Upper lobe of right lung (tissue), 1 donor: ENCODE results near the gene TMEM129. TPM values are rescaled to one million over a fixed set of nuclear protein-coding genes. Genes with fewer than 3 reads are reported as not detected.
A peak's percentile ranks its signal among the peaks of the same experiment; 100 is the strongest.

Source experiments
- ATAC-seq: fragments of 200-7000 bp; cut with Tn5 transposase; one replicate; pipeline ENCODE4 v1.9.1; 2020; ENCODE audit warnings: mild to moderate bottlenecking, moderate library complexity
- DNase-seq: peaks from one replicate; pipeline ENCODE4 v3.0.0-alpha.2; 2020
- H3K27ac ChIP-seq: fragments of 200-600 bp; one replicate; pipeline ENCODE4 v1.8.0; 2022
- H3K27me3 ChIP-seq: fragments of 200-600 bp; one replicate; pipeline ENCODE4 v1.8.0; 2022; ENCODE audit warnings: mild to moderate bottlenecking
- H3K36me3 ChIP-seq: fragments of 200-600 bp; one replicate; pipeline ENCODE4 v1.8.0; 2022
- H3K4me1 ChIP-seq: fragments of 200-600 bp; one replicate; pipeline ENCODE4 v1.8.0; 2022
- H3K4me3 ChIP-seq: fragments of 200-600 bp; one replicate; pipeline ENCODE4 v1.8.0; 2022; ENCODE audit warnings: mild to moderate bottlenecking
- H3K9me3 ChIP-seq: fragments of 200-600 bp; one replicate; pipeline ENCODE4 v1.8.0; 2022
- intact Hi-C: fragments of 100-400 bp; cut with DNase I; formaldehyde crosslinking; loops from one replicate; pipeline ENCODE4 v1.11.0; 2022
- total RNA-seq: library from RNA; stranded (reverse); fragmentation: NEBNext Ultra II Directional; extraction: Animal tissue kit (Norgen Biotek cat#: 25700); gene quantifications from one replicate; pipeline ENCODE4 v1.2.1, GENCODE V29; 2021
- TF ChIP-seq, protein P1 (sequence below): fragments of 200-600 bp; IDR thresholded peaks from one replicate; pipeline ENCODE4 v1.8.0; 2022; ENCODE audit warnings: antibody characterized with exemption
- donor health status: DM: no; HTN: yes; CAD: no; lungs with severe emphysema.

Gene TMEM129
- total RNA-seq, 1 donor from 2014 or later: 33.2 TPM

DNA sequence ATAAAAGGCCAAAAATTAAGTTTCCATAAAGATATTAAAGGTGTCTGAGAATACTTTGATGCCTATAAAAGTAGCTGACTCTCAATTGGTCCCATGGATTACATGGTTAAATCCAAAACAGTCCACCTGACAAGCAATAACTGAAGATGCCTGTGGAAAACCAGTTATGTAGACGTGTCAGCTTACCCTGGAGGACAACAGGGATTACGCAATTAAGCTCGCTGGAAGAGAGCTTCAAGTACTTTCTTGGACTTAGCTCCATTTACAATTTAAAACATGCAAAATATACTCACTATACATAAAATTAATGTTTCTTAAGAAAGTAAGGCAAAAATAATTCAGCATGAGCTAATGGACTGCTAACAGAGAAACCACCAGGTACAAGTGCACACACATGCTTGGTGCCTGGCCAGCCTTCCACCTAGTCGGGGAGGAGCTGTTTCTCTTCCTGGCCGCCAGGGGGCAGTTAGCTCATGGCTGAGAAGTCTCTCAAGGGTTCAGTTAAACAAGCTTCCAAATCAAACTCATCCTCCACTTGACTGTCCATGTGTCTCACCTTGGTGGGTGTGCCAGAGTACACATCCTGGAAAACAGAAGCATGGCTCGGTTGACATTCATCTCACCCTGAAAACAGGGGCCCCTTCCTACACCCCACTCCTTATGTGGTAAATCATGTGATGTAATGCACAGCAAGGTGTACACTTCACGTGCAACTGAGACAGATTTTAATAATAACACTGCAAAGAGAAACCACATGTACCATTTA lies 27.8 kb downstream of the TMEM129 start:
- TF ChIP-seq, protein P1, sequence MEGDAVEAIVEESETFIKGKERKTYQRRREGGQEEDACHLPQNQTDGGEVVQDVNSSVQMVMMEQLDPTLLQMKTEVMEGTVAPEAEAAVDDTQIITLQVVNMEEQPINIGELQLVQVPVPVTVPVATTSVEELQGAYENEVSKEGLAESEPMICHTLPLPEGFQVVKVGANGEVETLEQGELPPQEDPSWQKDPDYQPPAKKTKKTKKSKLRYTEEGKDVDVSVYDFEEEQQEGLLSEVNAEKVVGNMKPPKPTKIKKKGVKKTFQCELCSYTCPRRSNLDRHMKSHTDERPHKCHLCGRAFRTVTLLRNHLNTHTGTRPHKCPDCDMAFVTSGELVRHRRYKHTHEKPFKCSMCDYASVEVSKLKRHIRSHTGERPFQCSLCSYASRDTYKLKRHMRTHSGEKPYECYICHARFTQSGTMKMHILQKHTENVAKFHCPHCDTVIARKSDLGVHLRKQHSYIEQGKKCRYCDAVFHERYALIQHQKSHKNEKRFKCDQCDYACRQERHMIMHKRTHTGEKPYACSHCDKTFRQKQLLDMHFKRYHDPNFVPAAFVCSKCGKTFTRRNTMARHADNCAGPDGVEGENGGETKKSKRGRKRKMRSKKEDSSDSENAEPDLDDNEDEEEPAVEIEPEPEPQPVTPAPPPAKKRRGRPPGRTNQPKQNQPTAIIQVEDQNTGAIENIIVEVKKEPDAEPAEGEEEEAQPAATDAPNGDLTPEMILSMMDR: peak; percentile 96
- DNase-seq: peak; percentile 87
- intact Hi-C loops: loop anchor here (5.0 kb wide), 1 partner anchor 34 kb away; no protein-coding TSS in a partner anchor

DNA sequence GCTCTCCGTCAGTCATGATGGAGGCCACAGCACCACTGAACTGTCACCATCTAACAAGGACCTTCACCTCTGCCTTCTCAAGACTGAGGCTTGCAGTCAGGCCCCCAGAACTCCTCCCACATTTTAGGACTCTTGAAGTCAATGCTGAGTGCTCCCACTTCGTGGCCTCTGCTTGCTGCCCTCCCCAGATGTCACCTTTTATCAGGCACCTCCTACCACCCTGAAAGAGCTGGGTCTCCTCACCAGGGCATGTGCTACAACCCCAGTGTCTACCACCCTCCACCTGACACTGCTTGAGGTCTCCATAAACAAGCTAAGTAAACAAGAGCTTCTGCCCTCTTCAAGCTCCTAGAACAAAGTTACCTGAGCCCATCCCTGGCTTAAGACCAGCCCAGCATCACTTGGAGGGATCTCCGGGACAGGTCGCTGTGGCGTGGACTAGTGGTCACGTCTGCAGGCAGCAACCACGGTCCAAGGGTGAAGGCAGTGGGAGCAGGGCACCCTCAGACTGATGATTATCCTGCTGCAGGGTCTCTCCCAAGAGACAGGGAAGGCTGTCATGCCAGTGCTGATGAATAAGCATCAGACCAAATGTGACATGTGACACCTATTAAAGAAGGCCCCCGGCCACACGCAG lies 29.3 kb downstream of the TMEM129 start:
- intact Hi-C loops: loop anchor here (5.0 kb wide), 1 partner anchor 35 kb away; no protein-coding TSS in a partner anchor
- no peak overlapping the region for H3K4me3 ChIP-seq
- TF ChIP-seq, protein P1: no peak
- no peaks in the 10 kb centered on the region for H3K9me3 ChIP-seq
- ATAC-seq (no peak), DNase-seq (peak; percentile 28)
- peaks cover 65% of the 10 kb centered on the region for H3K36me3 ChIP-seq
- H3K27me3 ChIP-seq: no peaks in the 10 kb centered on the region
- H3K27ac ChIP-seq: no peak overlapping the region
- no peaks in the 10 kb centered on the region for H3K4me1 ChIP-seq

More for the DNA sequence above, 27.8 kb downstream of the TMEM129 start:
- Histone ChIP-seq H3K27me3 (no peaks in the 10 kb centered on the region), H3K36me3 (peaks cover 80% of the 10 kb centered on the region), H3K9me3 (no peaks in the 10 kb centered on the region), H3K4me3 (no peak overlapping the region), H3K27ac (no peak overlapping the region), H3K4me1 (no peaks in the 10 kb centered on the region)
- peak; percentile 97 for ATAC-seq

DNA sequence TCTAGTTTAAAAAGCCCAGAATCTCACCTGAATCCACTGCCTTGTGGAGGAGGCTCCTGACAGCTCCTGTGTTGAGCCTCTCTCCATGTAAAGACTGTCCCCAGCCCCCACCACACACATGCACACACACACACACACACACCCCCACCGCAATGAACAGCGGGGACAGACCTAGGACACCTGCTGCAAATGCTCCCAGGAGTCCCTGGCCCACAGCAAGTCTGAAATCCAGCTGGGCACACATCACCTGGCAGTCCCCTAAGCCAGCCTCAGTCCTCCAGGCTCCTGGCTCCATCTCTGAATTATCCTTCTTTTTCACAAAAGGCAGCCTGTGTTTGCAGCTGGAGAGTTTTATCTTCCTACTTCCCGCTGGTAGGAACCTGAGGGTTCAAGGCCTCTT lies 30.4 kb downstream of the TMEM129 start:
- peaks cover 54% of the 10 kb centered on the region for H3K36me3 ChIP-seq
- ATAC-seq: no peak
- H3K27ac ChIP-seq: no peak overlapping the region
- no peak for DNase-seq
- intact Hi-C loops: loop anchor here (5.0 kb wide), 1 partner anchor 37 kb away; no protein-coding TSS in a partner anchor
- TF ChIP-seq, protein P1: no peak
- no peak overlapping the region for H3K4me3 ChIP-seq
- H3K27me3 ChIP-seq: no peaks in the 10 kb centered on the region
- H3K9me3 ChIP-seq: no peaks in the 10 kb centered on the region
- H3K4me1 ChIP-seq: no peaks in the 10 kb centered on the region

DNA sequence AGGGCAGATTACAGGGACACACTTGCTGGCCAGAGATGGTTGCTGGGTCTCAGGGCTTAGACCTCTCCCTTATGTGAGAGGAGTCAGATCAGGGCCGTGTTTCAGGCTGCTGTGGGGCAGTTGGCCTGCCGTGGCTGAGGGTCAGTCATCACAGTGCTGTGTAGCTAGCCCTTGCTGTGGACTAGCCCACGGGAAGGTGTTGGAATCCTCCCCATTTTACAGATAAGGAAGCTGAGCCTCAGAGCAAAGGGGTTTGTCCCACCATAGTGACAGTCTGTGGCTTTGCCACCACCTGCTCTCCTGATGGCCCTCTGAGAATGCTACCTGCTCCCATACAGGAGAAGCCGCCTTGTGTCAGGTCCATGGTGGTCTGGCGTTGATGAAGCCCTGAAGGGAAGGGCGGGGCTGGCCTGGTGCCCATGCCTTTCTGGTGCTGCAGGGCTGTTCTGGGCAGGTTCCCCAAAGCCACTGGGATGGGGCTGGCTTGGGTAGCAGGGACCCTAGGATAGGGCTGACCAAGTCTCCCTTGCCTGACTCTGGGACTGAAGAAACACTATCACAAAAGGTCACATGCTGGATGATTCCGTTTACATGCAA lies 34.6 kb downstream of the TMEM129 start:
- ATAC-seq (no peak), DNase-seq (peak; percentile 63)
- Histone ChIP-seq H3K9me3 (no peaks in the 10 kb centered on the region), H3K4me1 (peaks cover 4% of the 10 kb centered on the region), H3K36me3 (peaks cover 15% of the 10 kb centered on the region), H3K4me3 (no peak overlapping the region), H3K27me3 (no peaks in the 10 kb centered on the region), H3K27ac (no peak overlapping the region)
- intact Hi-C loops: no loop called here
- TF ChIP-seq, protein P1: no peak

DNA sequence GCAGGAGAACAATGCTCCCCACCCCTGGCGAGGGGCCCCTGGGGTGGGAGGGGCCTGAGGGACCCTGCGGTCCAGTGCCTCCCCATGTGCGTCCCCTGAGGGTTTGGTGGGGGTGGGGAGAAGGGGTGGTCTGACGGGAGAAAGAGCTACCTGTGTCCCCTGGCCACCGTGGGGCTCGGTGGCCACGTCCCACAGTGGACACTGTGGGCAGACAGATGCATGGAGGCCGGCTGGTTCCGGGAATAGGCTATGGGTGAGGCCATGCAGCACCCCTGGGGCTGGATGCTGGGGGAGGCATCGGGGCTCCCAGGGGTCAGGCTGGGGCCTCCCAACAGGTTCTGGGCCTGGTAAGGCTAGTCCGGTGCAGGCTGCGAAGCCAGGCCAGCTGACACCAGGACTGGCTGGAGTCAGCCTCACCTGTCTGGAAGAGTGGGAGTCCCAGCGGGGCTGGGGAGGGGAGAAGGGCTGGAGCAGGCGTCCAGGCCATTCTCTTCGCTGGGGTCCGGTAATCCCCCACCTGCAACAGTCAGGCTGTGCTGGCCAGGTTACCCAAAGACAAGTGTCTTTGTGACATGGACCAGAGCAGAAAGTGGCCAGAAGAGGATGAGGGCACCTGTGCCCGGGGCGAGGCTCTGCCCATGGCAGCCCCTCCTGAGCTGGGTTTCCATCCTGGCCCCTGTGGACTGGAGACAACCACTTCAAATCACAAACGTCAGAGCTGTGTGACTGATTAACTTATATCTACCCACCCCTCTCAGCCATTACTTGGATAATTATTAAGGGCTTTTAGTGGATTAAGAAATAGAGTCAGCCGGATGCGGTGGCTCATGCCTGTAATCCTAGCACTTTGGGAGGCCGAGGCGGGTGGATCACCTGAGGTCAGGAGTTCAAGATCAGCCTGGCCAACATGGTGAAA lies 35.6 kb downstream of the TMEM129 start:
- ATAC-seq (no peak), DNase-seq (peak; percentile 65)
- Histone ChIP-seq H3K27ac (no peak overlapping the region), H3K9me3 (no peaks in the 10 kb centered on the region), H3K27me3 (no peaks in the 10 kb centered on the region), H3K36me3 (peaks cover 5% of the 10 kb centered on the region), H3K4me1 (peaks cover 4% of the 10 kb centered on the region), H3K4me3 (no peak overlapping the region)
- TF ChIP-seq, protein P1: no peak
- intact Hi-C loops: no loop called here
